HG02678 (cell line): ENCODE measurements around the gene BLNK.
A peak's percentile ranks its signal among the peaks of the same experiment; 100 is the strongest.

Source experiments
- ATAC-seq: cut with Tn5 transposase; IDR thresholded peaks from one replicate; pipeline ENCODE4 v1.9.1; 2021; ENCODE audit warnings: mild to moderate bottlenecking, moderate library complexity; ENCODE audit not compliant: unreplicated experiment

Gene BLNK

DNA sequence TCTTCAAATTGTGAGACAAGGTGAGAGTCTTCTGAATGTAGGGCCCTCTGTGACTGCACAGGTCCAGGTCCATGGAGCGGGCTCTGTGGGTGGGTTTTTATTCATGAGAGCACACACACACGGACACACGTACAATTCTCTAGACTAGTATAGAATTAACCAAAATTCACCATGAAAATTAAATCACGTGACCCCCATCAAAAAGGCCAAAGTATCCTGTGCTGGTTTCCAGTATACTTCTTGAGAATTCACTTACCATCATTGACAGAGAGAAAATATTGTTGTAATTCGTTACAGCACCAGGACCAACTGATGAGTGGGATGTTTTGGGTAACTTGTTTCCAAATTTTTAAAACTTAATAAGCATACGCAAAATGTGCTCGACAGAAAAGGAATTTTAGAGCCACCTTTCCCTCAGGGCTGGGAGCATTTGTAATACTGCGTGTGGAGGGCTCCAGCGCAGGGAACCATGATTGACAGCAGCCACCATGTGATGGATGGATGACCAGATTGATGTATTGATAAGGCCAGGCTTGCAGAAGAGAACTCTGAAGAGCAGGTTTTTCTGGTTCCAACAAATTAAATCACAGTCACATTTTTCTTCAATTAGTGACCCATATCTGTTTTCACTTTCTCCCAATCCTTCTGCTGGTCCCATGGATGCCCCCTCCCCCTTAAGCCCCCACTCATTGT is 18.0 kb upstream of the BLNK start:
- no peak for ATAC-seq

GRCh38 chr10:96288151-96288621 is 16.8 kb upstream of the BLNK start:
- ATAC-seq = peak; percentile 49

DNA sequence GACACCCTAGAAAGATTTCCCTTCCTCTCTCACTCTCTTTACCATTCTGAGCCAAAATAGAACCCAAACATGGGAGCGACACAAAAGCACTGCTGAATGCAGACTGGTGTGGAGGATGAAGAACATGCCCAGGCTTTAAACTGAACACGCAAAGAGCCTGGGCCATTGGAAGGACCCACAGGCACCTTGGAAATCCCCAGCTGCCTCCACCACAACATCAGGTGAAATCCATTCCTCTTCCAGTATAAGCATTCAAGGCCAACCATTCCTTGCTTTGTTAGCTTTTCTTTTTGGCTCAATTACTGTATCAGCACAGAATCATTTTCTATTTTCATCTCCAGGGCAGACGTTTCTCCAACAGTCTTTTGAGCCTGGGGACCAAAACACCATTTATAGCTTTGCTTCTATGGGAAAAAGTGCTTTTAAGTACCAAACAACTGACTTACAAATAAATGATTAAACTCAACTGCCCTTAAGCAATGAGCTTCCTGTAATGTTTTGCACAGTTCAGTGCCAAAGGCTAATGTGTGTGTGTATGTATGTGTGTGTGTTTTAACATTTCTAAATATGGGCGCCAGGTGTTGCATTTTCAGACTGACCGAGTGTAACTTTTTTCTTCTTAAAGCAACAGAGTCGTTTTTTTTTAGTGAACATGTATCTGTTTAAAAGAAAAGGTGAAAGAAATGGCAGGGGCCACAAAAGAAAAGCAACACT is 16.2 kb upstream of the BLNK start:
- peak; percentile 65 for ATAC-seq

DNA sequence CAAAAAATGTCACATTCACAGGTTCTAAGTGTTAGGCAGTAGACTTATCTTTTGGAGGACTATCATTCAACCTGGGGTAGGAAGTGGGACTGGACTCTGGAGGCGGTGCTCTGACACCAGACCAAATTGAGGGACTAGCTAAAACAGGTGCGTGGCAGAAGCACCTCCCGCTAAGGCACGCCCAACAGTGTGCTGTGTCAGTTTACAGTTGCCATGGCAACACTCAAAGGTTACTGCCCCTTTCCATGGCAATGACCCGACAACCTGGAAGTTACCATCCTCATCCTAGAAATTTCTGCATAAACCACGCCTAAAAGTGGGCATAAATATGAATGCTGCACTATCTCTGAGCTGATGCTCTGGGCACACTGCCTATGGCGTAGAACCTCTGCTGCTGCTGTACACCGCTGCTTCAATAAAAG is 14.0 kb upstream of the BLNK start:
- no peak for ATAC-seq

GRCh38 chr10:96283756-96284155 is 12.4 kb upstream of the BLNK start:
- ATAC-seq = no peak

GRCh38 chr10:96283351-96283750 is 12.0 kb upstream of the BLNK start:
- no peak for ATAC-seq

- no peak for ATAC-seq
These were observed 10.2 kb upstream of the BLNK start for GRCh38 chr10:96281444-96282029.

- no peak for ATAC-seq
These were observed 9.5 kb upstream of the BLNK start for GRCh38 chr10:96280859-96281258.

- ATAC-seq = no peak
These were observed 7.8 kb upstream of the BLNK start for GRCh38 chr10:96279191-96279641.

GRCh38 chr10:96276831-96277230 is 5.5 kb upstream of the BLNK start:
- no peak for ATAC-seq

GRCh38 chr10:96276426-96276825 is 5.1 kb upstream of the BLNK start:
- ATAC-seq = no peak

DNA sequence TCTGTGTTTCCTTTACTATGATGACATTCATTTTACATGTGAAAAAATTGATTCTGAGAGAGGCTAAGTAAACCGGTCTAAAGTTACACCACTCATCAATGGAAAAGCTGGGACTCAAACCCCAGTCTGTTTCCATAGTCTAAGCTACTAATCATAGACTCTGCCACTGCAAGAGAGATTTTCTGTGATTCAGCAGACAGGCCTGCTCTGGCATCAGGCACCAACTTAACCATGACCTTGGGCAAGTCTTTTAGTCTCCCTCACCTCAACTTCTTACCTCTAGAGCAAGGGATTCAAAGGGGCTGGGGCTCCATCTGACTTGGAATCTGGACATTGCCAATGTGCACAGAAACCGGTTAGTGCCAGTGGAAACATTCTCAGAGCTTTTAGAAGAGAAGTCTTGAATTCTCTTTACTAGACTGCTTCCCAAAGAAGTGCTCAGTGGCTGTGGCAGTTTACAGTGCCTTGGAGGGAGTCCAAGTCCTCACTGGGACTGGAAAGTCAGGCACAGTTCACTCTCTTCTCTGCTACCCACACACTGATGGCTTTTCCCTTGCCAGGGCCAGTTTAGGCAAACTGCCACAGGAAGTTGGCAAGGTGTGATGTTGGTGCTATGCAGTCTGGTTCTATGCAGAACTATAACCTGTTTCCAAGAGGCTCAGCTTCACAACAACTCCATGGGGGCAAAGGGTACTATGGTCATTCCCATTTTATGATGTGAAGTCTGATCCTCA is 4.5 kb upstream of the BLNK start:
- no peak for ATAC-seq

DNA sequence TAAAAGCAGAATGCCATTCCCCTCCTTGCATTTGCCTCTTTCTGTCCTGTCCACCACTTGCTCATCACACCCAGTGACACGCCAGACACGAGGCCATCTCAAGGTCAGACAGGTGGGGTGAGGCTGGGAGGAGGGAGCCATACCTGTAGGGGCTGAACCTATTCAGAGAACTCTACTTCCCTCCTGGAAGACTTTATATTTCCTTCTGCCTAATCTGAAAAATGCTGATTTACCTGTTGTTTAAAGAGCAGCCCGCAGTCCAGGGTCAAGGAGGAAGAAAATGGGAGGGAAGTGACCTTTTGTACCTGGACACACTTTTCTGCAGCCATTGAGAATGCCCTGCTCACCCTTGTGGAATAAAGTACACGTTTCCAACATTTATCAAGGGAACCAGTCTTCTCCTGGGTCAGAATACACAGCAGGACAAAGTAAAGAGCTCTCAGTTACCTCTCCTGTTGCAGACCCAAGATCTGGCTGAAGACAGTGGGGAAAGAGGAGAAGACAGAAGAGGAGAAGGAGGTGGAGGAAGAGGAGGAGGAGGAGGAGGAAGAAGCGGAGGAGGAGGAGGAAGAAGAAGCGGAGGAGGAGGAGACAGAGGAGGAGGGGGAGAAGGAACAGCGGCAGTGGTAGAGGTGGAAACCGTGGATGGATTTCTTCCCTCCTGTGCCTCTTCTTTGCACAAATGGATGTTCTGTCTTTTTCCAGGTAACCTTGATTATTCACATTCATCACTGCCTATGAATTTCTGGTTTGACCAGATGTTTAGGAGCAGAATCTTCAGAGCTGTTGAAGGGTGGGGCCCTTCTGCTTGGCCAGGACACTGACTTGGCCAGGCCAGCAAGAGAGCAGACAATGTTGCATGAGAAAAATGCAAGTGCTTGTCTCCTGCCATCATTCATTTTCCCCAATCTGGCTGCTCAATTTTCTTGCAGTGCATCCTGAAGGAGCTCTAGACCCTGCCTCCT is 1.2 kb upstream of the BLNK start:
- no peak for ATAC-seq

GRCh38 chr10:96270571-96270970 is 798 bp downstream of the BLNK start:
- ATAC-seq = no peak

- ATAC-seq = no peak
These were observed 1.7 kb downstream of the BLNK start for GRCh38 chr10:96269438-96270300.

GRCh38 chr10:96268341-96268909 is 2.9 kb downstream of the BLNK start:
- no peak for ATAC-seq

GRCh38 chr10:96267234-96267705 is 4.1 kb downstream of the BLNK start:
- no peak for ATAC-seq

DNA sequence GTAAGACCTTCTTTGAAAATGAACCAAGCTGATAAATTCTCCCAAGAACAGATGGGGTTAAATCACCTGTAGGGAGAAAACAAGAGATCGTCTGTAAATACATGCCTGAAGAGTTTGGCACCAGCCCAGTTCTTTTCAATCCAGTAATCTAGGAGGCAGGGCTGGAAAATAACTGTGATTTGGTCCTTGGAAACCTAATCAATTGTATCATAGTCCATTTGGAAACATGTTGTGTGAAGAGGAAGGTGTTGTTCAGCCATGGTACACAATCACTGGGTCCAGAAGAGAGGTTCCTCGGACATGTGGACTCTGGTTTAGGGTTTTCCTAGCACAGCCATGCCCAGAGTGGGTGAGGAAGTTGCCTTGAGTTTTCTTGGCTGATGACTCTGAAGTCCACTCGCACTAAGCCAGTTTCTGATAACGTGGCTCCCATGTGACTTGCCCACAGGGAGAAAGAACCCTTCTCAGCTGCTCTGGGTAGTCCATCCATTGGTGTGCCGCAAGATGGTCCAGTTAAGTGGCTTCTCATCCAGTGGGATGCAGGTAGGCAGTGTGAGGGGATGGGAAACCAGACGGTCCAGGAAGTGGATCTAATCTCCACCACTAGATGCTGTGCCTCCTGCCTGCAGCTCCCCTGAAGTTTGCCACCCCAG is 5.1 kb downstream of the BLNK start:
- ATAC-seq = no peak
